Bronchus fibroblast of lung (primary cell): ENCODE results near the gene MRPL57. TPM values are rescaled to one million over a fixed set of nuclear protein-coding genes. Genes with fewer than 3 reads are reported as not detected.

Source experiments
- total RNA-seq: library from RNA; depleted of rRNA; stranded (reverse); fragments of >200 nt; gene quantifications from 2 replicates; pipeline ENCODE4 v1.2.3, GENCODE V29; 2015

MRPL57 gene
- 33.0 and 34.5 TPM in 2 replicates for total RNA-seq

GRCh38 chr13:21176215-21176981 lies at the start of gene MRPL57, which contains the start of gene SKA3:
TSS of gene MRPL57 (plus strand) at chr13:21176658. CDS start at chr13:21176917, 259 bp downstream.
TSS of gene SKA3 (minus strand) at chr13:21176552. CDS start at chr13:21176477, 75 bp downstream.

Other genes with a start within 250 kb of the MRPL57 start
- 10.3 and 10.9 TPM in 2 replicates for gene LATS2, start 115.1 kb upstream of the MRPL57 start, total RNA-seq
- 70.3 and 74.0 TPM in 2 replicates for gene SAP18, start 36.5 kb upstream of the MRPL57 start, total RNA-seq
- gene SKA3, start 106 bp upstream of the MRPL57 start, total RNA-seq, result 19.3 and 22.7 TPM in 2 replicates